HG02642 (cell line): ENCODE data around the gene VPS26B.

Experiments used
- ATAC-seq: cut with Tn5 transposase; IDR thresholded peaks from one replicate; pipeline ENCODE4 v1.9.1; 2021; ENCODE audit warnings: mild to moderate bottlenecking; ENCODE audit not compliant: unreplicated experiment, poor library complexity

VPS26B gene

DNA sequence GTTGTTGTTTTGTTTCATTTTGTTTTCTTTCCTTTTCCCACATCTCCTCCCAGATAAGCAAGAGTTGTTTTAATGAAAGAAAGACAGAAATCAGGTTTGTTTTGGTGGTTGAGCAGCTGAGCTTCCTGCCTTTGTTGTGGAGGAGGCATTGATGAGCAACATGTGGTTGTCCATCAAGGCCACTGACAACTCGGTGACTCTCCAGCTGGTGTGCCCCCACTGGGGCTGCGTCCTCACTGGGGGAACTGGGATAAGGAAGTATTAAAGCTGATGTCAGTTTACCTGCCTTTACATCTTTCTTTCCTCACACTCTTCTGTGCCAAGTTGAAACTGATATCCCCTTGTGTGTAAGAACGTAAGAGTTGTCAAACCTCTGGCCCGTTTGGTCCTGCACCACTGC is 5.9 kb downstream of the VPS26B start:
- no peak for ATAC-seq

DNA sequence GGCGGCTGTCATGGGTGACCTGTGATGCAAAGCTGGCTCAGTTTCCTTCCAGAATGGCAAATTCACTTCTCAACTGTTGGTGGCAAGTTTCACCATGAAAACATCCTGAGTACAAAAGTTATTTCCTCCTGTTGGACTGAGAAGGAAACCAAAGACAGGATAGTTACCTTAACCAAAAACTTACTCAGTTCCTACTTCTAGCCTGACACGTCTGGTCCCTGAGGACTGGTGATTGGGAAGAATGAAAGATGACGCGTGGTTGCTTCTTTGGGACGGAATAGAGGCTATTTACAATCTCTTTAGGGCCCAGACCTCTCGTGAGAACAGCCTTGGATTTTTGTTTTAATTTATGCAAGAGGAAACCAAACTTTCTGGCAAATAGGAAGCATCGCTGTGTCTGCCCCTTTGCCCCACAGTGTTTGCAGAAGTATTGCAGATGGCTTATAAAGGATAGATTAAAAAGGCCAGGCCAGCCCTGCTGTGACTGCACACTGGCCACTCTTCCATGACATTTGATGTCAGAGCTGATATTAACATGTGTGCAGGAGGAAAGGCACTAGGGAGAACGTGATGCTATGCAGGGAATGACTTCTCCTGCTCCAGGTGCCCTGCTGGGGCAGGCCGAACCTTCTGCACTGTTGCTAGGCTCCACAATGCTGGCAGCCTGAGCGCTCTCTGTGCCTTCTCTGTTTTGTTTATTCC is 7.6 kb downstream of the VPS26B start:
- no peak for ATAC-seq

DNA sequence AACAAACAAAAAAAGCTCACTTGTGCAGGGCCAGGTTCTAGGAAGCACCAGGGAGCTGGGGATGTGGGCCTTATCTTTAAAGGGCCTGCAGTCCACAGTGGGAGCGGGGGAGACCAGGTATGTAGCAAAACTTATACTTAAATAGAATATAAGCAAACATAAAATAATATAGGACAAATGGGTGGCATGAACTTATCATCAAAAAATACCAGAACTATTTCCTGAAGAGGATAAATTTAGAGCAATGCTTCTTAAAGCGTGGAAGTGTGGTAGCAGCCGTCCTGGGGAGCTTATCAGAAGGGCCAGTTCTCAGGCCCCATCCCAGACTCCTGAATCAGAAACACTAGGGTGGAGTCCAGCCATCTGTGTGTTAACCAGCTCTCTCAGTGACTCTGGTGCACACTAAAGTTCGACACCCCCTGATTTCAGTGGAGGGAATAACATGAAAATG is 9.3 kb downstream of the VPS26B start:
- ATAC-seq = no peak

DNA sequence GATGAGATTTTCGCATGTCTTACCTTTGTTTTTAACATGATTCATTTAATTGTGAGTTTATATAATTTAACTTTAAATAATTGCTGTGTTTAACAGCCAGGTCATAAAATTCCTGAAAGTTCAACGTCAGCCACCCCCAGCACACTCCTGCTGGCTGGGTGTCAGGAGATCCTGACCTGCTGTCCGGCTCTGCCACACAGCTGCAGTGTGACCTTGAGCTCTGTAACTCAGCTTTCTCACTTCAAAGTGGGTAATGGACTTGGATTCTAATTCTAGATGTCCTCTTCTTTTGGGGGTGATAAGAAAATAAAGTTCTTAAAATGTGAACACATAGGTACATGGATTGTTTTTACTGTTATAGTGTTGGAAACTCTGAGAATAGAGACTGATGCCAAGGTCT is 10.9 kb downstream of the VPS26B start:
- ATAC-seq = no peak

DNA sequence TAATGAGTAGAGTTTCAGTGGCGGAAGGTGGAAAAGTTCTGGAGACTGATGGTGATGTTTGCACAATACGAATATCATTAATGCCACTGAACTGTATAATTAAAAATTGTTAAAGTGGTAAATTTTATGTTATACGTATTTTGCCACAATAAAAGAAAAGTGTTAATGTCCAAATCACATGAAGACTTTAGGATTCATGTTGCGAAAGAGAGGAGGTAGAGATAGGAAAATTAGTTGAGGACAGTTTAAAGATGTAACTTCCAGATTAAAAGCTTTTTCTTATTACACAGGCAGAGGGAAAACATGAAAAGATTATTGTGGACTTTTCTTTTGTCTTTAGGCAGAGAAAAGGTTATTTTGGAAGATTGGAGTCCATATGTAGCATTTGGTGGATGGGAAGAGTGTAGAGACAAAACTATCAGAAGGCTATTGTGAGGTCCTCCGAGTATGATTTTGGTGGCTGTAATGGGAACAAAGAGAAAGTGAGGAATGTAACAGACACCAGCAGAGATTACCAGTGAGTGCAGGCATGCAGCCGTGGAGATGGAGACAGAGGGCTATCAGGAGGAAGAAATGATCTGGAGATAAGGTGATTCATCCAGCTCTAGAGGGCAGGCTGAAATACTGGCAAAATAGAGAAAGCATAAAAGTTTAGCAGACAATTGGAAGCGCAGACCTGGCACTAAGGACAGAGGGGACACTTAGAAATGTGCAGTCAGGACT is 12.5 kb downstream of the VPS26B start:
- ATAC-seq = no peak

DNA sequence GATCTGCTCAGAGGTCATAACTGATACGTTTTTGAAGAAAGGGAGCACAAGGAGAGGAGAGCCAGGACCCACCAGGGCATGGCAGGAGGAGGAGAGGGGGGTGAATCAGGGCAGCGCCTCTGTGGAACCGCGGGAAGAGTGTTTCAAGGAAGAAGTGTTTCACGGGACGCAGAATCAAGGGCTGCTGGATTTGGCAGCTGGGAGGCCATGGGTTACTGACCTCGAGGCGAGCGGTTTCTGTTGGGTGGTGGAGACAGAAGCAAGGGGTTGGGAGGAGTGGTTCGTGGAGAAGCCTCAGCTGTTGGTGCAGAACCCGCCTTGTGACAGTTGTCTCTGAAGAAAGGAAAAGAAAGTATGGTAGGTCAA is 13.1 kb downstream of the VPS26B start:
- no peak for ATAC-seq

- no peak for ATAC-seq
These were observed 14.5 kb downstream of the VPS26B start for GRCh38 chr11:134238956-134239355.

- no peak for ATAC-seq
These were observed 16.1 kb downstream of the VPS26B start for GRCh38 chr11:134240592-134240991.

DNA sequence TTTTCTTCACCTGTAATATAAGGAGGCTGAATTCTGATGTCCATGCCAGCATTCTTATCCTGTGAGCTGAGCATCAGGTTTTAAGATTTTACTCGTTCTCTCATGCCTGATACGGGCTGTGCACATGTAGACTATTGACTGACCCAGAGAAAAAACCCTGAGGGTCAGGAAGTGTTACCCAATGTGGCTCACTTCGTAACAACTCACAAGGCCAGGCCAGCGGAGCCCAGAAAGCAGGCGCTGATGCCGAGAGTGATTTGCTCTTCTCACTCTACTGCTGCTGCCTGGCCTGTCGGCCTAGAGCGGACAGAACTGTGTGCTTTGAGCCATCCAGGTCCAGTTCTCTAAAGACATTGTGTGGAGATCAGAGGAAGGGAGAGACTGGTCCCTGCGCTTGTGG is 17.9 kb downstream of the VPS26B start:
- no peak for ATAC-seq

DNA sequence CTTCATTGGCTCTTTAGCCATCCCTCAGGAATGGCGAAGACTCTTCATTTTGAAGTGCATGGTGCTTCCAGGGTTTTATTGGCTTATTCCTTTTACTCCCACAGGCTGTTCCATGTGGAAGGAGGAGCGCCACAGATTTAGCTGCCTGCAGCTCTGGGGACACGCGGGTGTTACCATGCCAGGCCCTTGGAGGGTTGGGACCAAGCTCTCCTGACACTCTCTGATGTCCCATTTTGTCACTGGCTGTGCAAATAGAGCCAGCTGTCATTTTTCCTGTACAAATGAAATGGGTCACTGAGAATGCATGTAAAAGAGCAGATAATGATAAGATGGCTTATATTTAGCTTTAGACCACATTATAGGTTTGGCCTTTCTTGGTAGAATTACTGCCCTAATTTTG is 19.4 kb downstream of the VPS26B start:
- no peak for ATAC-seq

GRCh38 chr11:134244593-134244992 is 20.1 kb downstream of the VPS26B start:
- ATAC-seq = no peak

GRCh38 chr11:134245434-134245833 is 21.0 kb downstream of the VPS26B start:
- ATAC-seq = no peak

DNA sequence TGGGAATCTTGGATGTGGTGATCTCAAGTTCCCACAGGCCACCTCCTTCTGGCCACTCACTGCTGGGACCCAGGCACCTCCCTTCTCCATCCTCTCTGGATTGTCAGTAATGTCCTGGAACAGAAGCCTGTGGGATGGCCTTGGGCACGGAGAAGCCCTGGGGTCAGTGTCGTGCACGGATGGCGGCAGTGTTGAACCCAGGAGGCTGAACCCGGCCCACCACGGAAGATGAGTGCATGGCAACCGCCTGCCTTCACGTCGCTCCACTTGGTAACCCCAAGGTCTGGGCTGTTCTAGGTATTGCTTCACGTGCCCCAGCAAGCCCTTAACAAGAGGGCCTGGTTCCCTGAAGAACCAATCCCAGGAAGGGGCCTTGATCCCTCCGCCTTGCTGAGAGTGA is 21.6 kb downstream of the VPS26B start:
- no peak for ATAC-seq

DNA sequence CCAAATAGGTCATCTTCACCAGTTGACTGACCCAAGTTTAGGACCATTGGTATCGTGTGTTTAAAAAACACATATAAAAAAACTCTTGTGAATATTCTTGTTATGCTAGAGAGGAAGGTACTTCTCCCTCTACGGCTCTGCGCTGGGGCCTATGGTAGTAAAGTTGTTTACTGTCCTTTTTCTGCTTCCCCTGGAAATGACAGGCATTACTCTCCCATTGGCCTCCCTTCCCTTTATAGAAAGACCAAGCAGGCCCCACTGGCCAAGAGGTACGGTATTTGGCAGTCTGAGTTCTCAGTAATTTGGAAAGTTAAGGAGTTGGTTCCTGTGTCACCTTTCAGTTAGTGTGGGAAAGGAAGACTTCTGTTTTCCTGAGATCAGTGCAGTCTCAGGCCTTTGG is 22.2 kb downstream of the VPS26B start:
- ATAC-seq = no peak

DNA sequence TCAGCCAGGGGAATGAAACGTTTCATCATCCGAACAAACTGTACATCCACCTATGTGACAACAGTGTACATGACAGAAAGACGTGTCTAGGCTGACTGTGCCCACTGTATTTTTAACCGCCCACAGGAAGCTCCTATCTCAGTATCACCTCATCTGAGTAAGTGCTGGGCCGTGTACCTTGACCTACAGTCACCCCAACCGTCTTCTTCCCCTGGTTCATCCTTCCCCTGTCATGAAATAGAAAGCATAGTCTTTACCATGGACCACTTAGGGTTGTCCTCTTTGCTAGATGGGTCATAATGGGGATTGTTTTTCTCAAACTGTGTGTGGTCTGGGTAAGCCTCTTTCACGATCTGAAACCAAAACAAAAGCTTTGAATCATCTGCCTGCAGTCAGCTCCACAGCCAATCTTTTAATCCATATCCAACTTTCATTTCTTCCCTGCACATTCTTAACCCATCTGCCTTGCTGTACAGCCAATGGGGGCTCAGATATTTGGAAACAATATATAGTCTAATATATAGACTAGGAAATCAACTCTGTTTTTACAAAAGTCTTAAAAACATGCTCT is 24.5 kb downstream of the VPS26B start:
- no peak for ATAC-seq

- no peak for ATAC-seq
These were observed 25.8 kb downstream of the VPS26B start for GRCh38 chr11:134250246-134250645.

DNA sequence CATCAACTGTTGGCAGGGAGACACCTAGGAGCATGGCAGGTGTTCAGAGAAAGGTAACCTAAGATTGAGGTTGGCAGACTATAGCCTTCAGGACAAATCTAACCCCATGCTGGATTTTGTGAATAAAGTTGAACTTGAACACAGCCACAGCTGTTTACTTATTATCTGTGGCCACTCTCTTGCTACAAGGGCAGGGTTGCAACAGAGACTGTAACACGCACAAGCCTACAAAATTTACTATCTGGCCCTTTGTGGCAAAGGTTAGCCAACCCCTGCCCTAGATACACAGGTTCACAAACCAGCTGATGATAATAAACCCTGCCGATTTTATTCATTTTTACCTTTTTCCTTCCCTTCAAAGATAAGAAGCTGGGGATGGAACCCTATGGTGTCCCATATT is 26.2 kb downstream of the VPS26B start:
- ATAC-seq = no peak

GRCh38 chr11:134252346-134253187 is 28.1 kb downstream of the VPS26B start:
- ATAC-seq = peak; percentile 30

- ATAC-seq = peak; percentile 99
These were observed 28.9 kb downstream of the VPS26B start, which contains the start of the genes ACAD8 and THYN1 for GRCh38 chr11:134253188-134253993. Gene ACAD8, plus strand, starts transcription at chr11:134253568. Its CDS starts 33 bp downstream, at chr11:134253601. Gene THYN1, minus strand, starts transcription at chr11:134253352. Its CDS starts 470 bp downstream, at chr11:134252882.
